COR-L47 (cell line): Measurements from ENCODE around the gene MRPL16.
"Not testable (repeated sequence)": the region's sequence is repeated elsewhere in the genome, so short reads cannot be mapped to it uniquely, and the experiment has no call there.

Experiments
- DNase-seq: peaks from one replicate; lab custom pipeline; 2025; lab: John Stamatoyannopoulos, UW

The MRPL16 gene

DNA sequence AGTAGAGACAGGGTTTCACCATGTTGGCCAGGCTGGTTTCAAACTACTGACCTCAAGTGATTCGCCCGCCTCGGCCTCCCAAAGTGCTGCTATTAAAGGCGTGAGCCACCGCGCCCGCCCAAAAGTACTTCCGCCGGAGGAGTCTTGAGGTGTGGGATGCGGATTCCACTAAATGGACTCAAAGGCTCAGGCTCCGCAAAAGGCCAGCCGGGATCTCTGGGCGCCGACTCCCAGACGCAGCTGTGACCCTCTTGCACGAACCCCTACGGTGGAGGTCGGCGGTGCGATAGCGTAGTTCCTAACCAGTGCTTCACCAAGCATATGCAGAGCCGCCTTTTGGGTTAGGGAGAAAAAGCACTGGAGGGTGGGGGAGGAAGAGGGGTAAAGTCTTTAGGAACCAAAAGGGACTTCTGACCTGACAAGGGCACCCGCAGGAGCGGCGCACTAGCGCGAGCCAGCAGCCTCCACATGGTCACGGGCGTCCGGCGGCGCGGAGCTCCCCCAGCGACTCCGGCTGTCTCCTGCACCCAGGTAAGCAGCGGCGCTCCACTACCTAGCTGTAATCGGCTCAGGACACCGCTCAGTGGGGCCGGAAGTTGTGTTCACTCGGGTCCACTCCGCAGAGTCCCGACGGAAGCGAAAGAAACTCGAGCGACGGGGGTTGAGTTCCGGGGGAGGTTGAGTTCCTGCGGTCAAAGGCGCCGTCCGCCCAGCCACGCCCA lies at the start of gene MRPL16:
Gene MRPL16 (minus strand): TSS at position 590 of the 722 bp plus-strand sequence. CDS start 120 bp downstream, at position 470.
- DNase-seq, result peak; percentile 94

DNA sequence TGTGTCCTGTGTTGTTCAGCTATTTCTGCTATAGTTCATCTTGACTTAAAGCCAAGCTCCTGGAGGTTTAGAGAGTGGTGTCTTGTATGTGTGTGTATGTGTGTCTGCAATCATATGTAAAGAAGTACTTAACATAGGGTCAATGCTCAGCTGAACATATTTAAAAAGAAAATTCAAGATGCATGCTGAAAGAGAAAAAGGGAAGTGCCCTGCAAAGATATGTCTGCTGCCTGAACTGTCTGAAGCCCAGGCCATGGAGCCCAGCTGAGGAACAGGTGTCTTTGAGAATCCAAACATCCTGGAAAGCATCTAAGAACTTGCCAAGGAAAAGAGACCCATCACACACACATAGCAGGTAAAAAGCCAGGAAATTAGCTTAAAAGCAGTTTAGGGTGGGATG lies 49.1 kb upstream of the MRPL16 start:
- DNase-seq, result no peak

DNA sequence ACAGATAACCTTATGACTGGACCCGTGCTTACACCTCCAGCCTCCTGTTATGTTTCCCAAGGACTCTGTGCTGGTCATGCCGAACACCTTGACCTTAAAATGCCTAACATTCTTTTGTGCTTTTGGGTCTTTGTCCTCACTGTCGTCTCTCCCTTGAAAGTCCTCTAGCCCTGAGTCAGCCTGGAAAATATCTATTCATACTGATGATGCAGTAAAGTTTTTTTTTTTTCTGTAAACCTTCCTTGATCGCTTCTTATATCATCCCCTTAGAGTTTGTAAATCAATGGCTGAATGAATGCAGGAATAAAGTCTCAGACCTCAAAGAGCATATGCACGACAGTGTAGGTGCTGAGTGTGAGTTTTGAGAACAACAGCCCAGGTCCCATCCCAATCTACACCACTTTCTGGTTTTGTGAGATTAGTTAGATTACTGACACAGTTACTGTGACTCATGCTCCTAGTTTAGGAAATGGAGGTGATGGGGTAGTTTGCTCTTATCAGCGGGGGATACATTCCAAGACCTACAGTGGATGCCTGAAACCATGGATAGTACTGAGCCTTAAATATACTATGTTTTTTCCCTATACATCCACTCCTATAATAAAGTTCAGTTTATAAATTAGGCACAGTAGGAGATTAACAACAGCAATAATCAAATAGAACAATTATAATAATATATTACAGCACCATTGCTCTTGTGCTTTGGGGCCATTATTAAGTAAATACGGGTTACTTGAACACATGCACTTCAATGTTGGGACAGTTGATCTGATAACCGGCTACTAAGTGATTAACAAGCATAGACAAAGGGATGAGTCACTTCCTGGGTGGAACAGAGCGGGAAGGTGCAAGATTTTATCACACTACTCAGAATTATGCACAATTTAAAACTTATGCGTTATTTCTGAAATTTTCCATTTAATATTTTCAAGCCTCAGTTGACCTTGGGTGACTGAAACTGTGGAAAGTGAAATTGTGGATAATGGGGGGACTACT lies 47.2 kb upstream of the MRPL16 start:
- DNase-seq, result no peak

DNA sequence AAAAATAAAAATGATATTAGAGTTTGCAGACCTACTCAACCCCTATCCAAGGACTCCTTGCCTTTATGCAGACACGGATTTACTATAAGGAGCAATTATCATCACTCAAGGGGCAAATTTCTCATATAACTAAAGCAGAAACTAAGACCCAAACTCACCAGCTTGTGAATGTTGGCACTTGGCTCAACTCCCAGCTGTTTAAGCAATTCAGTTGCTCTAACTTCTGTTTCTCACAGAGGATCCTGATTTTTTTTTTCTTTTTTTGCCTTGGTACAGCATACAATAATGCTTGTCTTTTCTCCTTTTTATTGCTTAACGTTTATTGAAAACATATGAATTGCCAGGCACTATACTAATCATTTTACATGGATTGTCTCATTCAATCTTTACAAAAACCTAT lies 44.3 kb upstream of the MRPL16 start:
- no peak for DNase-seq

DNA sequence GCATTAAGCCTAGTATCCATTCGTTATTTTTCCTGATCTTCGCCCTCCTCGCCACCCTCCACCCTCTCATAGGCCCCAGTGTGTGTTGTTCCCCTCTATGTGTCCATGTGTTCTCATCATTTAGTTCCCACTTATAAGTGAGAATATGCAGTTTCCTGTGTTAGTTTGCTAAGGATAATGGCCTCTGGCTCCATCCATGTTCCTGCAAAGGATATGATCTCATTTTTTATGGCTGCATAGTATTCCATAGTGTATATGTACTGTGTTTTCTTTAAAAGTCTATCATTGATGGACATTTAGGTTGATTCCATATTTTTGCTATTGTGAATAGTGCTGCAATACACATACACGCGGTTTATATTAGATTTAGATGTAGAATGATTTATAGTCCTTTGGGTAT lies 40.8 kb upstream of the MRPL16 start:
- DNase-seq, result not testable (repeated sequence)

DNA sequence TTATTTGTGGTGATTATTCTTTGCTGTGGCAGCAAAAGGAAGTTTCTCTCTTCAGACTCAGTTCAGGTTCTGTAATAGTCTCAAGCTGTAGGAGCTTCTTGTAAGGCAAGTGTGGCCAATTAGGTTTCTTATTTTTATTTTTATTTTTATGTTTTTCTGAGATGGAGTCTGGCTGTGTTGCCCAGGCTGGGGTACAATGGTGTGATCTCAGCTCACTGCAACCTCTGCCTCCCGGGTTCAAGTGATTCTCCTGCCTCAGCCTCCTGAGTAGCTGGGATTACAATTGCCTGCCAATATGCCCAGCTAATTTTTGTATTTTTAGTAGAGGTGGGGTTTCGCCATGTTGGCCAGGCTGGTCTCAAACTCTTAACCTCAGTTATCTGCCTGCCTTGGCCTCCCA lies 39.0 kb upstream of the MRPL16 start:
- DNase-seq, result not testable (repeated sequence)

DNA sequence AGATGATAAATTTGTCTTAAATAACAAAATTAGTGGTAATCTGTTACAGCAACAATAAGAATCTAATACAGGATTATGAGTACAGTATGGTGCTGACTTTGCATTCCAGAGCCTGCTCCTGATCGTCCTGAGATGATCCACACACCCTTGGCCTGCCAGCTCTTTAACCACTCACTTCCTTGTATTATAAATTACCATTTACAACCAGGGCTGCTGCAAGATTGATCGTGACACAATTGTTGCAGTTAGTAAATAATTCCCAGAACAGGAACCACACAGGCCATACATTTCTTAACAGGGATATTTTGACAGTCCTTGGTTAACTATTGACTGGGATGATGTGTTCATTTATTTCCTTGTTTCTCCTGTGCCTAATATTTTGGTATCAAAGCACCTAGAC lies 38.6 kb upstream of the MRPL16 start:
- DNase-seq, result no peak

DNA sequence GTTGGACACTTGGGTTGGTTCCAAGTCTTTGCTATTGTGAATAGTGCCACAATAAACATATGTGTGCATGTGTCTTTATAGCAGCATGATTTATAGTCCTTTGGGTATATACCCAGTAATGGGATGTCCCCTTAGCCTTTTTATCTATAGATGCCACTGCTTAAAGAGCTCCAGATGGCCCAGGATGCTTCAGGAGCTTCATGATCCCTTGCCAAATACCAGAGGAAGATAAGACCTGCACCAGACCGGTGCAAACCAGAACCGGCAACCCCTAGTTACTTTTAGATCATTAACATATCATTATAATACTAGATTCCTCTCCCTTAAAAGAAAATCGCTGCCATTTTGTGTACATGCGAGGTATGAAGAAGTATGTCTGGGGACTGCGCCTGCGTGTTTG lies 37.9 kb upstream of the MRPL16 start:
- not testable (repeated sequence) for DNase-seq

DNA sequence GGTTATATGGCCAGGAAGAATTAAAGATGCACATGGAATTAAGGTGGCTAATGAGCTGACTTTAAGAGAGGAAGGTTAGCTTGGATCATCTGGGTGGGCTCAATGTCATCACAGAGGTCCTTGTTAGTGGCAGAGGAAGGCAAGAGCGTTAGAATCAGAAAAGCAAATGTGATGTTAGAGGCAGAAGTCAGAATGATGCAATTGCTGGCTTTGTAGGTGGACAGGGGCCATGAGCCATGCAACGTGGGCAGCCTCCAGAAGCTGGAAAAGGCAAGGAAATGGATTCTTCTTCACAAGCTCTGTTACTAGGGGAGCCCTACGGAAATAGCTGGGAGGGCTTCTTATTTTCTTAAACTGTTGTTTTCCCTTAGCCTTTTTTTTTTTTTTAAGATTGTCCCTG lies 37.0 kb upstream of the MRPL16 start:
- DNase-seq, result no peak

DNA sequence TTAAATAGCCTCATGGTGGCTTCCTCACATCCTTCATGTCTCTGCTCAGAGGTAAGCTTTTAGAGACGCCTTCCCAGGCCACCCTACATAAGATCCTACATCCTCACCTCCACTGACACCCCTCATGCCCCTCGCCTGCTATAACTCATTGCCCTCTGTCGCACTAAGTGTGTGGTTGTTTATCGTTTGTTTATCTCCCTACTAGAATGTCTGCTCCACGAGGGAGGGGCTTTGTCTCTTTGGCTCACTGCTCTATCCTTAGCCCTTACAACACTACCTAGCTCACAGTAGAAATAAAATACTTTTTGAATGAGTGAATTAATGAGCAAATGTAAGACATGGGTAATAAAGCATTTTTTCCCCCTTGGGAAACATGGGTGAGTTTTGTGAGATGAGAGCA lies 36.0 kb upstream of the MRPL16 start:
- no peak for DNase-seq

DNA sequence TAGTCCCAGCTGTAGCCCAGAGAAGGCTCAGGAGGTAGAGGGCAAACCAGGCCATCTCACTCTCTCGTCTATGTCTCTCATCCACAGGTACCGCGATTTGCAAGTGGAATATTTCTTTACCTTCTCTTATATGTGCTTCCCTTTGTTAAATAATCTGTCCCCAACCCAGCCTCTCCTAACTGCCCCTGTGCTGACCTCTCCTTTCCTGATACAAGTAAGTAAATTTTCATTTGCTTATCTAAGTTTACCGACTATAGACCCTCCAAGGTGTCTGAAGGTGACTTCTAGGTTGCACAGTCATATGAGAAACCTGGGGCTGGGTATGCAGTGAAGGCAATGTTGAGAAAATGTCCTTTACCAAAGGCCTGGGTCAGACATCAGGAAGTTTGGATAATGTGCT lies 34.8 kb upstream of the MRPL16 start, which contains the start of gene CBLIF:
Gene CBLIF (minus strand): TSS at position 101 of the 400 bp plus-strand sequence. CDS start 46 bp downstream, at position 55.
- DNase-seq, result no peak

DNA sequence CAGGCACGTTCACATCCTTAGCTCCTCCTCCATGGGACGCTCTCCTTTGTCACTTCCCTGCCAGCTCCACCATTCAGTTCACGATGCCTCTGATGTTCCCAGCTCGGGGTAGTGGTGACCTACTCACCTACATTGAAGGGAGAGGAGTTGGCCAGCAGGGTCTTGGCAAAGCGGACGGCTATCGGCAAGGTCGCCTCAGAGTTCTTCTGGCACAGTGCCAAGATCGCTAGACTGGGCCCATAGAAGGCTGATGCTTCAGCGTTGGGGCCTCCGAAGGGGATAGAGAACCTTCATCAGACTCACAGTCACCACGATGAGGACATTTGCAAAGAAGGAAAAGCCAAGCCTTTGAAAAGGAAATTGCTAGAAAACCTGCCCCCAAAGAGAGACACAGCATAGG lies 31.7 kb upstream of the MRPL16 start:
- no peak for DNase-seq

DNA sequence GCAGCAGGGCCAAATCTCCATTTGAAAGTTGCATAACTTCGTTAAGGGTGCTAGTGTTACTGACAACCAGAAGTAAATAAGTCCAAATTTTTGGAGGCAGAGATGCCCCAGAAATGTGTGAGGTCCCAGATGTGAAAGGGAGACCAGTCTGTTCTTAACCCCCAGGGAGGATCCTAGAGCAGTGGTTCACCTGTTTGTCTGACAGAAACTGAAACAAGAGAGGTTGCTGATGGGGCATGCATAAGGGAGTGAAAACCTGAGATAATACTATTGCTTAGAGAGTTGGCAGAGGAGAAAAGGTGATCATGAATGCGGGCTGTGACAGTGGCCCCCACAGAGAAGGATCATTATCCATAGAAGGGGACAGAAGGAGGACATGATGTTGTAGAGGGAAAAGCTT lies 30.9 kb upstream of the MRPL16 start:
- DNase-seq, result no peak

DNA sequence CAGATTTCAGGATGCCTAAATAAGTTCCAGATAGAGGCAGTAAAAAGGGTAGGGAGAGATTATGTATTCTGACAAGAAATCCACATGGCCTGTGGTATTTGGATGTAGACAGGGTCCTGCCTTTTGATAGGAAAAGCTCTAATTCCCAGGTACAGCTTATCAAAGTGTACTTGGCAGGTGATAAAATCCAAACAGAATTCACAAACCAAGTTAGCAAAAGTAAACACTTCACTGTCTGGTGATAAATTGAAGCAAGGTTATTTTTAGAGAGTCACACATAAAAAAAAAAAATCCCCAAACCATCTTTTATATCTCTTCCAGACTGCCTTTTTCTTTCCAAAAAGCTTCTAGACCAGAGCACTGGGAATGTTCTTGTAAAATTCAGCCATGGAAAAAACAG lies 29.0 kb upstream of the MRPL16 start:
- no peak for DNase-seq

DNA sequence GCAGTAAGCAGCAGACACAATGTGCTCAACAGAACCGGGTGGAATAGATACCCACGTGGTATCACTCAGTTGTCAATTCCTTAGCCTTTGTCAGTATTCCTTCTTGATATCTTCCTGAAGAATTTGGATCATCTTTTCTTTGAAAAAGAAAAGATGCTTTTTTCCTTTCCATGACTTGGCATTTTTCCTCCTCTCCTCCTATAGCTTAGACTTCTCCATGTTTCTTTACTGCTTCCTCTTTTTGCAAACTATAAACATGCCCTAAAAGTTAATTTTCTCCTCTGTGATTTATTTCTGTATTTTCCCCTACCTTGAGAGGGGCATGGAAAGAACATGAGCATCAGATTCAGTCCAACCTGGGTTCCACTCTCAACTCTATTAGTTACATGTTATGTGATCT lies 23.0 kb upstream of the MRPL16 start:
- no peak for DNase-seq

DNA sequence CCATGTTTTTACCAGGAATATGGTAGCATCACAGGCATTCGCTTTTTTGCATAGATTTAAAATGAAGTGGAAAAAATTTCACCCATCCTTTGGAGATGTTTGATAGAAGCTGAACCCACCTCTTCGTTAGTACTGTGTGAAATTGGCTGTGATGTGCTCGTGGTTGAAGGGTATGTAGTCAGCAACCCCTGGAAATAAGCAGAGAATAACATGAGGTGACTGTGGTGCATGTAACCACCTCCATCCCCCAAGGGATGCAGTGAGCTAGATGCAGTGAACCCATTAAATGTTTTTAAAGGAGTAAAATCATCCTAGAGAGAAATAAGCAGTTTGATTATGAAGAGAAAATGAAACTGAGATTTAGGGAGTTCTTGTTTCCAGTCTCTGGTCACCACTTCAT lies 18.8 kb upstream of the MRPL16 start:
- DNase-seq, result no peak

DNA sequence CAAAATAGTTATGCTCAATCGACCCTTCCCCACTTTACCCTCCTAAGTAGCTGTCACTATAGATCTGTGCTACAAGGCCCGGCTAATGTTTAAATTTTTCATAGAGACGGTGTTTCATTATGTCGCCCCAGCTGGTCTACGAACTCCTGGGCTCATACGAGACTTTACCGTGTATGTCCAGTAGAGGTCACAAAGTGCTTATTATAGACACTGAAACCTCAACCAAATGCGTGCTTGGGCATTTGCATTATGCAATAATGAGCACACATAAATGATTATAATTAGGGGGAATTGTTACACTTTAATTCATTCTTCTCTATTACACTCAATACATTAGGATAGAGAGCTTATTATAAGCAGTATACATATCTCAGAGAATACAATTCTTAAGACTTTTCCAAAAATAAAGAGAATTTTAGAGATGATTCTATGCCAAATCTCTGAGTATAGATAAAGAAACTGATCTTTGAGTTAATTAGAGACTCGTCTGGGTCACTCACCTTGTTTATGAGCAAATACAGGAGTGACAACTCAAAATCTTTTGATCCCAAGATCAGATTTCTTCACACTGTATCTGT lies 12.5 kb upstream of the MRPL16 start:
- DNase-seq, result peak; percentile 46

DNA sequence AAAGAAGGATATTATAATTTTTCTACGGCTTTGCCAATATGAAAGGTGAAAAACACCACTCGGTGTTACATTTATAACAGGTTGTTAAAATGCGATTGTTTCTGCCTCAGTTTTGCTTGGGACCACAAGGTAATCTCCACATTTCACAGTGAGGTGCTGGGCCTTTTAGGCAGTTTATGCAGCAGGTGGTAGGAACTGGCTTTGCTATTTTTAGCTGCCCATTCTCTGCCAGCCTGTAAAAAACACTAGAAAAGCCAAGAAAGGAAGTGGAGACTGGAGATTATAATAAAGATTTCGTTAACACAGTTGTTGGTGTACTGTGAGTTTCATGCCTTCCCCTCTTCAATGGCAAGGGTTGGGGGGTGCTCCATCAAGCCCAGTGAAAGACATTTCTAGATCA lies 8.0 kb upstream of the MRPL16 start:
- no peak for DNase-seq

DNA sequence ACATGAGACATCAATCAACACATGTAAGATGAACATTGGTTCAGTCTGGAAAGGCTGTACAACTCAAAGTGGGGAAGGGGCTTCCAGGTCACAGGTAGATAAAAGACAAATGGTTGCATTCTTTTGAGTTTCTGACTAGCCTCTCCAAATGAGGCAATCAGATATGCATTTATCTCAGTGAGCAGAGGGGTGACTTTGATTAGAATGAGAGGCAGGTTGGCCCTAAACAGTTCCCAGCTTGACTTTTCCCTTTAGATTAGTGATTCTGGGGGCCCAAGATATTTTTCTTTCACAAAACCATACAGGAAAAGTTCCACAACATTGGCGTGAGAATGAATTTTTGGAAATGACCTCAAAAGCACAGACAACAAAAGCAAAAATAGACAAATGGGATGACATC lies 5.9 kb upstream of the MRPL16 start:
- not testable (repeated sequence) for DNase-seq

DNA sequence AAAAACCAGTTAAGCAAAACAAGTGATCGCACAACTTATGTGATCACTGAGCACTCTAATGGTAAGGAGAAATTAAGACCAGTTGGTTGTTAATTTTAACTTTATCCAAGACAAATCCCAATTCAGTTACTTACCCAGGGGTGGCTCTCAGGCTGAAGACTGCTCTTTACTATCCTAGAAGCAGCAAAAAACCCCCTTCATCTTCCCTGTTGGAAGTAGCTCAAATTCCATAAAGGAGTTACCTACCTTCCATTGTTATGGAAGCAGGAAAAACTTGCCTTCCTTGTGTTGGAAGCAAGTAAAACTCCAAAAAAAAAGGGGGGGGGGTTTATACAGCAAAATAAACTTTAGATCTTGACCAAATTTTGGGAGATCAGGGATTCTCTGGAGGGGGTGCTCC lies 5.2 kb upstream of the MRPL16 start:
- DNase-seq, result no peak

DNA sequence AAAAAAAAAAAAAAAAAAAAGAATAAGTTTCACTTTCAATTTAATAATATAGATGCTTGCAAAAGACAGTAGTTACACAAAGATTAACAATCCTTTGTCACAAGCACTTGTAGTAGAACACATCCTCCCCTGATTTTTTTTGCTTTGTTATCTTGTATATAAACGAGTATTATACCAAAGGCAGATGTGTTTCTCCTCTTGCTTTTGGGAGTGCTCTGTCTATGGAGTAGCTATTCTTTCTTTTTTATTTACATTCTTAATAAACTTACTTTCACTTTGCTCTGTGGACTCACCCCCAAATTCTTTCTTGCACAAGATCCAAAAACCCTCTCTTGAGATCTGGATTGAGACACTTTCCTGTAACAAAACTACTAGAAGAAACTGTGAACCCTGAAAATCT lies 3.4 kb upstream of the MRPL16 start:
- no peak for DNase-seq

DNA sequence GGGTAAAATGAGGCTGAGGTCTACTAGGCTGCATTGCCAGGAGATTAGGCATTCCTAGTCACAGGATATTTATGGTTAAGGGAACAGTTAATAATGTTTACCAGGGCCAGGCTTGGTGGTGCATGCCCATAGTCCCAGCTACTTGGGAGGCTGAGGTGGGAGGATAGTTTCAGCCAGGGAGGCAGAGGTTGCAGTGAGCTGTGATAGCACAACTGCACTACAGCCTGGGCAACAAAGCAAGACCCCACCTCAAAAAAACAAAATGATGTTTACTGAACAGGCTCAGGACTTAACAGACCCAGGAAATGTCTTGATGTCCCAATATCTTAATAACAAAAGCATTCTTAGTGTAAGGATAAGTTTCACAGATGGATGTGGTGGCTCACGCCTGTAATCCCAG lies 2.8 kb upstream of the MRPL16 start:
- DNase-seq, result no peak

DNA sequence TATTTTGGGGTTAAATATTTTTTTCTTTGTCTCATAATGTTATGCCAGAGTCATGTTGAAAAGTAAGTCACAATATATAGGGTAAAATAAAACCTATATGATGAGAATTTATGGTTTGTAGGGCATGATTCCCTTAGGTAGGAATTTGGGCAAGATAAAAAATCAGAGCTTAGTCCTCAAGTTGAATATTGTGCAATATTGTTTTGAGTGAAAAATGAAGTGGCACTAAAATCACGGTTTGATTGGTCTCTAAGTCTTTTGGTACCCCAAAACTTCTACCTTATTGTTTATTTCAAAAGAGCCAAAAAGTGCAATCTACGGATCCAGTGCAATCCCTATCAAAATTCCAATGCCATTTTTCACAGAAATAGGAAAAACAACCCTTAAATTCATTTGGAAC lies 1.6 kb upstream of the MRPL16 start:
- DNase-seq, result no peak
